CD4-positive, alpha-beta T cell treated with Interleukin-17A for 4 hours (primary cell): Measurements from ENCODE around the gene C17orf107.

Source experiments
- DNase-seq: peaks from one replicate; pipeline ENCODE4 v3.0.0-alpha.2; 2020; ENCODE audit warnings: mixed read lengths

The C17orf107 gene

GRCh38 chr17:4950075-4950745, 50.9 kb downstream of the C17orf107 start:
- DNase-seq, result peak; percentile 76

GRCh38 chr17:4950746-4951204, 51.4 kb downstream of the C17orf107 start, which contains the start of gene ENO3:
ENO3 (plus strand) TSS chr17:4951119; CDS start chr17:4951830, 711 bp downstream.
- no peak for DNase-seq

- DNase-seq, result no peak
Observed at GRCh38 chr17:4951486-4951885, 52.1 kb downstream of the C17orf107 start.
